Measurements from ENCODE around the gene NLRP1. TPM values are rescaled to one million over a fixed set of nuclear protein-coding genes. Genes with fewer than 3 reads are reported as not detected.
A peak's percentile ranks its signal among the peaks of the same experiment; 100 is the strongest.

The NLRP1 gene
- total RNA-seq, 1 donor, result 41.3 TPM

DNA sequence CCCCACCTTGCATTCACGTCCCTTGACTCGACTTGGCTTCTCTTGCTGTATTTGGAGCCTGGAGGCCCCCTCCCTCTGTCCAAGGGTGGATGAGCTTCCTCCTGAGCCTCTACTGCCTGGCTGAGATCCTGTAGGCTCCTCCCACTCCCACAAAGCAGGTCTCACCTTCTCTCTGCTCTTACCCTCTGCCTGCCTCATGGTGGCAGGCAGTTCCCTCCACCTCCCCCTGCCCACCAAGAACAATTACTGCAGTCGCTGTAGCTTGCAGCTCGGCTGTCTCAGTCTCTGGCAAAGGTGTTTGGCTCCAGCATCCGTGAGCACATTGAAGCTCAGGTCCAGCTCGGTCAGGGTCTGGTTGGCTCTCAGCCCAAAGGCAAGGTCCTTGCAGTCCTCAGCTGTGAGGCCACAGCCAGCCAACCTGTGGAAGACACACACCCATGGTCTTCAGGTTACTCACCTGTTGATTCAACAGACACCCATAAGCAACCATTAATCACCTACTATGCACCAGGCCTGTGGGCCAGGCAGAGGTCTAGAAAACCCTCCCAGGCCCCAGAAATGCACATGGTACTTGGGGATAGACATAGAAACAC lies 42.6 kb downstream of the NLRP1 start:
- no peaks in the 10 kb centered on the region for H3K79me2 ChIP-seq (ENCODE audit: insufficient read depth, low read length)
- H3K36me3 ChIP-seq (ENCODE audit: insufficient read depth, low read length), result peaks cover 69% of the 10 kb centered on the region
- peaks cover 3% of the 10 kb centered on the region for H4K20me1 ChIP-seq (ENCODE audit: insufficient read depth, low read length)
- no peak for DNase-seq (ENCODE audit: insufficient read length, low spot score, missing footprints)
- no peaks in the 10 kb centered on the region for H3K4me1 ChIP-seq (ENCODE audit: insufficient read depth, low read length)
- no peak overlapping the region for H3K4me3 ChIP-seq (ENCODE audit: insufficient read depth, low read length)
- H3K4me2 ChIP-seq (ENCODE audit: insufficient read depth, low read length), result no peak overlapping the region
- no peak overlapping the region for H2AFZ ChIP-seq (ENCODE audit: low read length)
- no peaks in the 10 kb centered on the region for H3K9me3 ChIP-seq (ENCODE audit: low read depth, low read length)
- H3K27ac ChIP-seq (ENCODE audit: low read depth, low read length), result no peak overlapping the region
- TF ChIP-seq, protein P1, sequence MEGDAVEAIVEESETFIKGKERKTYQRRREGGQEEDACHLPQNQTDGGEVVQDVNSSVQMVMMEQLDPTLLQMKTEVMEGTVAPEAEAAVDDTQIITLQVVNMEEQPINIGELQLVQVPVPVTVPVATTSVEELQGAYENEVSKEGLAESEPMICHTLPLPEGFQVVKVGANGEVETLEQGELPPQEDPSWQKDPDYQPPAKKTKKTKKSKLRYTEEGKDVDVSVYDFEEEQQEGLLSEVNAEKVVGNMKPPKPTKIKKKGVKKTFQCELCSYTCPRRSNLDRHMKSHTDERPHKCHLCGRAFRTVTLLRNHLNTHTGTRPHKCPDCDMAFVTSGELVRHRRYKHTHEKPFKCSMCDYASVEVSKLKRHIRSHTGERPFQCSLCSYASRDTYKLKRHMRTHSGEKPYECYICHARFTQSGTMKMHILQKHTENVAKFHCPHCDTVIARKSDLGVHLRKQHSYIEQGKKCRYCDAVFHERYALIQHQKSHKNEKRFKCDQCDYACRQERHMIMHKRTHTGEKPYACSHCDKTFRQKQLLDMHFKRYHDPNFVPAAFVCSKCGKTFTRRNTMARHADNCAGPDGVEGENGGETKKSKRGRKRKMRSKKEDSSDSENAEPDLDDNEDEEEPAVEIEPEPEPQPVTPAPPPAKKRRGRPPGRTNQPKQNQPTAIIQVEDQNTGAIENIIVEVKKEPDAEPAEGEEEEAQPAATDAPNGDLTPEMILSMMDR (IDR thresholded peaks at IDR 0.05; ENCODE audit: extremely low read depth, low read depth, low read length), result no peak
- H3K27me3 ChIP-seq (ENCODE audit: insufficient read depth, low read length), result no peaks in the 10 kb centered on the region

GRCh38 chr17:5540321-5540720 lies 44.0 kb downstream of the NLRP1 start:
- H2AFZ ChIP-seq (ENCODE audit: low read length), result no peak overlapping the region
- no peaks in the 10 kb centered on the region for H3K79me2 ChIP-seq (ENCODE audit: insufficient read depth, low read length)
- no peaks in the 10 kb centered on the region for H3K9me3 ChIP-seq (ENCODE audit: low read depth, low read length)
- H4K20me1 ChIP-seq (ENCODE audit: insufficient read depth, low read length), result peaks cover 3% of the 10 kb centered on the region
- no peak overlapping the region for H3K4me2 ChIP-seq (ENCODE audit: insufficient read depth, low read length)
- no peak overlapping the region for H3K27ac ChIP-seq (ENCODE audit: low read depth, low read length)
- no peaks in the 10 kb centered on the region for H3K27me3 ChIP-seq (ENCODE audit: insufficient read depth, low read length)
- peaks cover 66% of the 10 kb centered on the region for H3K36me3 ChIP-seq (ENCODE audit: insufficient read depth, low read length)
- no peak for DNase-seq (ENCODE audit: insufficient read length, low spot score, missing footprints)
- H3K4me1 ChIP-seq (ENCODE audit: insufficient read depth, low read length), result no peaks in the 10 kb centered on the region
- TF ChIP-seq, protein P1 (IDR thresholded peaks at IDR 0.05; ENCODE audit: extremely low read depth, low read depth, low read length), result no peak
- H3K4me3 ChIP-seq (ENCODE audit: insufficient read depth, low read length), result no peak overlapping the region

GRCh38 chr17:5539286-5539685 lies 45.0 kb downstream of the NLRP1 start:
- H2AFZ ChIP-seq (ENCODE audit: low read length), result no peak overlapping the region
- no peak overlapping the region for H3K27ac ChIP-seq (ENCODE audit: low read depth, low read length)
- H3K9me3 ChIP-seq (ENCODE audit: low read depth, low read length), result no peaks in the 10 kb centered on the region
- DNase-seq (ENCODE audit: insufficient read length, low spot score, missing footprints), result no peak
- no peak overlapping the region for H3K4me3 ChIP-seq (ENCODE audit: insufficient read depth, low read length)
- no peak overlapping the region for H3K4me2 ChIP-seq (ENCODE audit: insufficient read depth, low read length)
- no peaks in the 10 kb centered on the region for H3K27me3 ChIP-seq (ENCODE audit: insufficient read depth, low read length)
- peaks cover 3% of the 10 kb centered on the region for H4K20me1 ChIP-seq (ENCODE audit: insufficient read depth, low read length)
- peaks cover 65% of the 10 kb centered on the region for H3K36me3 ChIP-seq (ENCODE audit: insufficient read depth, low read length)
- TF ChIP-seq, protein P1 (IDR thresholded peaks at IDR 0.05; ENCODE audit: extremely low read depth, low read depth, low read length), result no peak
- no peaks in the 10 kb centered on the region for H3K4me1 ChIP-seq (ENCODE audit: insufficient read depth, low read length)
- H3K79me2 ChIP-seq (ENCODE audit: insufficient read depth, low read length), result no peaks in the 10 kb centered on the region

DNA sequence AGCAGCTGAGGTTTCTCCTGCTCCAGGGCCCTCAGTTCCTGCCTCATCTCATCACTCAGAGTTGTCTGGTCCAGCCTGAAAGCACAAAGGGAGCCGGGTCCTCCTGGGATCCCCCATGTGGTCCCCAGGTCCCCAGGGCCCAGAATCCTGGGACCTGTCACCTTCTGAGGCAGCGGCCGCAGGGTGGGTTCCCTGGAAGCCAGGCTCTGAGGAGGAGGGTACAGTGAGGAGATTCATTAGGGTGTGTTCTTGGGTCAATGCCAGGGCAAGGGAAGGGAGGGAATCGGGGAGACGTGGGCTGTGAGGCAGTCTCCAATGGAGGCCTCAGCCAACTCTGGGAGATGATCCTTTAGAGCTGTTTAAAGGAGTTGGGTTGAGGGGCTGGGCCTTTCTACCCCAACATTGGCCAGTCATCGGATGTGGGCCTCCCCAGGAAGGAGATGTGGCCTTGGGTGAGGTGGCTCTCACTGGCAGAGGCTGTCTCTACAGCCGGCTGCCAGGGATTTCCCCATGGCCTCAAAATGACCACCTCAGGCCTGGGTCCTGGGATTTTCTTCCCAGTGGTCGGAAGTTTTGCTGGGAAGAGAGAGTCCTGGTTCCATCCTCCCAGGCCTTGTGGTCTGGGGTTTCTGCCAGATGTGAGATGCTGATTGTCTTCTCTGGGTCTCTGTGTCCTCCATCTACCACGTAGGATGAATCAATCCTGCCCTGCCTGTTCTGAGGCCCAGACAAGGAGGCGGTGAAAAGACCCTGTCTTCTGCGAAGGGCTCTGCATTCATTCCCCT lies 47.3 kb downstream of the NLRP1 start:
- no peaks in the 10 kb centered on the region for H3K9me3 ChIP-seq (ENCODE audit: low read depth, low read length)
- H3K4me3 ChIP-seq (ENCODE audit: insufficient read depth, low read length), result no peak overlapping the region
- TF ChIP-seq, protein P1 (IDR thresholded peaks at IDR 0.05; ENCODE audit: extremely low read depth, low read depth, low read length), result no peak
- peaks cover 71% of the 10 kb centered on the region for H3K36me3 ChIP-seq (ENCODE audit: insufficient read depth, low read length)
- no peak overlapping the region for H3K4me2 ChIP-seq (ENCODE audit: insufficient read depth, low read length)
- H3K79me2 ChIP-seq (ENCODE audit: insufficient read depth, low read length), result no peaks in the 10 kb centered on the region
- H3K4me1 ChIP-seq (ENCODE audit: insufficient read depth, low read length), result no peaks in the 10 kb centered on the region
- H2AFZ ChIP-seq (ENCODE audit: low read length), result no peak overlapping the region
- H3K27ac ChIP-seq (ENCODE audit: low read depth, low read length), result peak overlapping the region; percentile 20
- peaks cover 3% of the 10 kb centered on the region for H4K20me1 ChIP-seq (ENCODE audit: insufficient read depth, low read length)
- DNase-seq (ENCODE audit: insufficient read length, low spot score, missing footprints), result no peak
- H3K27me3 ChIP-seq (ENCODE audit: insufficient read depth, low read length), result no peaks in the 10 kb centered on the region

Data from osteoblast (primary cell).